DMS114 treated with DMSO at 0.1 percent for 48 hours (cell line): ENCODE data around the gene EFNA2.

Source experiments
- DNase-seq: peaks from one replicate; lab custom pipeline; 2025; ENCODE audit not compliant: unreplicated experiment; lab: John Stamatoyannopoulos, UW

The EFNA2 gene

DNA sequence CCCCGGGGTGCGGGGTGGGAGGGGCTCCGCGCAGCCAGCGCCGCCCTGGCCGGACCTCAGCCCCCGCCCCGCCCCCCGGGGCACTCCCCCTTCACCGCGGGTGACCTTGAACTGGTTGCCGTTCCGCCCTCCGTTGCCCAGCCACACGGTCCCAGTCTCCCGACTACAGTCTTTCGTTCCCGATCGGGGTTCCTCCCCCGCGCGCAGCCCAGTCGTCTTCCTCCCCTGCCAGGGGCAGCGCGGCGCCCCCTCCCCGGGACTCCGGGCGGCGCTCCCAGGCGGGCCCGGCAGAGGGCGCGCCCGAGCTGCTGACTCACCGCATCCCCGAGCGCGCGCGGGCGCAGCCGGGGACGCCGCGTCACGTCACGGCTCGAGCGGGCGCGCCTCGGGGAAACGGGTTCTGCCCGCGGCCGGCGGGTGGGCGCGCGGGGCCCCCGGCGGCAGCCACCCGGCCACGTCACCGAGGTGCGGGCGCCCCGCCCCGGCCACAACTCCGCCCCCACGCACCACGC is 36.8 kb upstream of the EFNA2 start:
- DNase-seq, result no peak

DNA sequence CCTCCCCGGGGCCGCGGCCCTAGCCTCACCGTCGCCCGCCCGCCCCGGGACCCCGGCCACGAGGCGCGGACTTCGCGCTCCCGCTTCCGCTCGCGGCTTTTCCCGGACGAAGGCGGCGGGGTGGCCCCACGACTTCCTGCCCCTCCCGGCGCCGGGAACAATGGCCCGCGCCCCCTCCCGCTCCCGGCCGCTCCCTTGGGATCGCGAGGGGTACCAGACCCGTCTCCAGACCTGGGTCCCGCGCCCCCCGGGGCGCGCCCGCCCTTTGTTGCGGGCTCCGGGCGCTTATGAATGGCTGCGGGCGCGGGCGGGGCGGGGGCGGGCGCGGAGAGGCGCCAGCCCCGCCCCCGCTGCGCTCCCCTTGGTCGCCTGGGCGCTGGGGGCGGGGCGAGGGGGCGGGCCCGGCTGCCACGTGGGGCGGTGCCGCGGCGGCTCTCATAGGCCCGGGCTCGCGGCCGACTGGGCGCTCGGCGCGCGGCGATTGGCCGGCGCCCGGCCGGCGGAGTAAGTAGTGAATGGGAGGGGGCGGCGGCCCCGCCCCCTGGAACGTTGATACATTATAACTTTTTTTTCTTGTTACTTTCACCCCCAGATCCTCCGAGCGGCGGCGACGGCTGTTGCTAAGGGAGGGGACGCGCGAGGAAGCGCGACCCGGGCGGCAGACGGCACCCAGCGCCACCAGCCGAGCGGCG is 36.2 kb upstream of the EFNA2 start:
- DNase-seq, result peak; percentile 61

DNA sequence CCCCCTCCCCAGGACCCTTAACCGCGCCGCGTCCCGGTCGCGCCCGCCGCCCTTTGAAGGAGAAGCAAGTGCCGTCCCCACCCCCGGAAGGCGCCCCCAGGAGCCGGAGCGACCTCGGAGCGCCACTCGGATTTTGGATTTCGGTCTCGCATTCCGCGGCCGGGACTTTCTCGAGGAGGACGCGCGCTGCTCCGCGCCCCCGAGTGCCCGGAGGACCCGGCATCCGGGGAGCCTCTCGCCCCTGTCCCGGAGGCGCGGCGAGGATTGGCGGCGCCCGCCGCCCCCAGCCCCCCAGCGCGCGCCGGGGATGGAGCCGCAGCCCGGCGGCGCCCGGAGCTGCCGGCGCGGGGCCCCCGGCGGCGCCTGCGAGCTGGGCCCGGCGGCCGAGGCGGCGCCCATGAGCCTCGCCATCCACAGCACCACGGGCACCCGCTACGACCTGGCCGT is 35.7 kb upstream of the EFNA2 start:
- DNase-seq, result no peak

DNA sequence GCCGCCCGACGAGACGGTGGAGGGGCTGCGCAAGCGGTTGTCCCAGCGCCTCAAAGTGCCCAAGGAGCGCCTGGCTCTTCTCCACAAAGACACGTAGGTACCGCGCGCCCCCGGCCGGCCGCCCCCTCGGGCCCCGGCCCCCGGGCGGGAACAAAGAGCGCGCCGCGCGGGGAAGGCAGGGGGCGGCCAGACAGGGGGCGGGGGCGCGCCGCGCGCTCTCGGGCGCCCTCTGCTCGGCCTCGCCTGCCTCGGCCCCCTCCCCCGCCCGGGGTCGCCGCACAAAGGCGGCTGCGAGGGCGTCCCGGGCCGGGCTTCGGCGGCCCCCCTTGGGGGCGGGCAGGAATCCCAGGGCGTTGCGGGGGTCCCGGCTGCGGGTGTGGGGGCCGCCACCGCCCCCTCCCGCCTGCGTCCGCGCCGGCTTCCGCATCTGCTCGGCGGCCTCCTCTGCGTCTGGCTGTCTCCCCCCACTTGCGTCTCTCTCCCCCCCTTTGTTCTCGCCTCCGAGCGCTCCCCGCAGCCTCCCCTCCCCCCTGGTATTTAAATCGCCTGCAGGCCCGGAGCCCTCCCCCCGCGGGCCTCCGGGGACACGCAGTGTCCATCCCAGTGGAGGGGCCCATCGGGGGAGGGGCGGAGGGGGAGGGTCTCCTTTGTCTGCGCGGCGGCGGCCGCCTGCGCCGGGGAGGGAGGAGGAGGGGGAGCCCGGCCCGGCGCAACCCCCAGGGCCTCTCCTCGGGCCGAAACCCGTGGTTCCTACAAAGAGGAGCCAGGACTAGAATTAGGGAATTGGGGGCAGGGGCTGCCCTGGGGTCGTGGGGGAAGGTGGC is 35.0 kb upstream of the EFNA2 start:
- DNase-seq, result no peak

DNA sequence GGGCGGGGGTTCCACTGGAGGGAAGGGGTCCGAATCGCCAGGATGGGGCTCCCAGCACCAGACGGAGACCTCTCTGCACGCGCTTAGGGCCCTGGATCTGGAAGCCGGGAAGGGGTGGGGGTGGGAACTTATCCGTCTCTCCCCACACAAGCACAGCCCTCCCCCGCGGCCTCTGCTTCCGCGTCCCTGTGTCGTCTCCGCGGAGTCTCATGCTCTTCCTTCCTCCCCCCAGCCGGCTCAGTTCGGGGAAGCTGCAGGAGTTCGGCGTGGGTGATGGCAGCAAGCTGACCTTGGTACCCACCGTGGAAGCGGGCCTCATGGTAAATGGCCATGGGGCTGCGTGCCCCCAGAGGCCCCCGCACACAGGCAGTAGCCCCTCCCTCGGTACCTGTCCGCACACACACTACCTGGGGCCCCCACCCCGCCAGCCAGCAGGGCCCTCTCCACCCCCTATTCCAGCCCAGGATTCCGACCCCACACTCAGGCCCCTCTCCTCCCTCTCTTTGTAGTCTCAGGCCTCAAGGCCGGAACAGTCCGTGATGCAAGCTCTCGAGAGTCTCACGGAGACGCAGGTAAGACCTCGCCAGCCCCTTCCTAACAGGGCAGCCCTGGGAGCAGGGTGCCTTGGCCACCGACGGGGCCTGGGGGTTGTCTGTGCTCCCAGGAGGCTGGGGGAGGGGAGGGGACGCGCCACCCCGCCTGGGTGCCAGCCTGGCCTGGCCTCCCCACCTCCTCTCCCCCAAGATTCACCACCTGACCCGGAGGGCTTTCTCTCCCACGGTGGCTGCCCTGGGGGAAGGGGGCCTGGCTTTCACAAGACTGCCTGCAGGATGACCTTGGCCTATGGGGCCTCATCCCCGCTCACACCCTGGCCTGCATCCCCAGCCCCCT is 34.1 kb upstream of the EFNA2 start:
- no peak for DNase-seq

DNA sequence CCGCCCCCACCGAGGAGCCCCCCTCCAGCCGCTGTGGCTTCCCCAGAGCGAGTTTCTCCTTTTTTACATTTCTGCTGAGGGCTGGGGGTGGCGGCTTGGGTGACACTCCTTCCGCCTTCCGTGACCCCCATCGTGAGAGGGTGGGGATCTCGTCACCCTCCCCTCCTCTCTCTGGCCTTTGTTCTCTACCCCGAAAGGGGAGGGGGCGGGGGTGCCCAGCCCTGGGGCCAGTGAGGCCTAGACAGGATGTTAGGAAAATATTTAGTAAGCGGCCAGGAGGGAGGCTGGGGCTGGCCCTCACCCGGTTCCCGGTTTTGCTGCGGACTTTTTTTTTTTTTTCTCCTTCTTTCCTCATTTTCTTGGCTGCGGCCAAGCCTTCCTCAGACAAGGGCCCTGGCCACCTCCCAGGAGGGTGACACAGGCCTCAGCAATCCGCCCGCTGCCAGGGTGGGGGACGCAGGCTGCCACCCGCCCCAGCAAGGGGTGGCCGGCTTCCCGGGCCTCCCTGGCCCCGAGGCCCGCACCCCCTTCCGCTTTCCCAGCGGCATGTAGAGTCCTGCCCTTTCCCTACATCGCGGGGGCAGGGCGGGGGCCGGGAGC is 33.4 kb upstream of the EFNA2 start:
- DNase-seq, result no peak

DNA sequence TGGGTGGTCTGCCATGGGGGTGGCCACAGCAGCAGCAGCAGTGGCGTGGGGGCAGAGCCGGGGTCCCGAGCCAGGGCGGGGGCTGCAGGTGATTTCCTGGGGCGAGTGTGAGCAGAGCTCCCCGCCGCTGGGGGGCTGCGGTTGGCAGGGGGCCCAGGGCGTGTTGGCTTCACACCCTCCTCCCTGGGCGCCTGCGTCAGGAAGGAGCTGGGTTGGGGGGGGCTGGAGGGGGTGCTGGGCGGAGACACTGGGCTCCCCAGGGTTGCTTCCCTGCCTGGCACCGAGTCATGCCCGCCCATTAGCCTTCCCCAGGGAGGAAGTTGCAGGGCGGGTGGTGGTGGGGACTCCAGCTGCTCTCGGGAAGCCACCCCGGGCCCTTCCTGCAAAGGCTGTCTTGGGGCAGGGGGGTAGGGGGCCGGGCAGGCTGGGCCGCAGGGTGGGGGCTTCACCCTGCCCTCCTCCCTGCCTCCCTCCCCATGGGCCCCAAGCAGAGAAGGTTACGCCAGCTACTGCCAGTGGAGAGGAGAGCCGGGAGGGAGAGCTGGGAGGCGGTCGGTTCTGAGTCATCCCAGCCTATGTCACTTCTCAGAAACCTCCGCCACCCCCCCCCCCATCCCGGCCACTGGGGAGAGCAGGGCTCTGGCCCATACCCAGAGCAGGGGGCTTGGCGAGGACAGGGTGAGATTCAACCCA is 32.7 kb upstream of the EFNA2 start:
- DNase-seq, result no peak

DNA sequence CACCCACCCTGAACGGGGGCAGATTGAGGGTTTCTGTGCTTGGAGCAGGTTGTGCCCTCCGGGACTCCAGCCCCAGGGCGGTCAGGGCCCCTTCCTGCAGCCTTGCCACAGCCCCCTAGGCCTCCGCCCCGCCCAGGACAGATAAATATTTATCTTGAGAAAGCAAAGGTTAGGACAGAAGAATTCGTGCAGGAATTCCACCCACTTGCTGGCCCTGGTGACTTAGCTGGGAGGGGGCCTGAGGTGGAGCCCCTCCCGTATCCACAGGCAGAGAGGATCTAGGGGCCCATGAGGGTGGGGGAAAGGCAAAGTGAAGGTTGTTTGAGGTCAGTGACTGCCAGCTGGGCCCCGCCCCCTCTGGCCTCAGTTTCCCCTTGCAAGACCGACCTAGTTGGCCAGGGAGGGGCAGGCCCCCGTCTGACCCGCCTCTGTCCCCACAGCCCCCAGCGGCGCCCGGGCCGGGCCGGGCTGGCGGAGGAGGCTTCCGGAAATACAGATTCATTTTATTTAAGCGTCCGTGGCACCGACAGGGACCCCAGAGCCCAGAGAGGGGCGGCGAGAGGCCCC is 32.1 kb upstream of the EFNA2 start:
- DNase-seq, result no peak

DNA sequence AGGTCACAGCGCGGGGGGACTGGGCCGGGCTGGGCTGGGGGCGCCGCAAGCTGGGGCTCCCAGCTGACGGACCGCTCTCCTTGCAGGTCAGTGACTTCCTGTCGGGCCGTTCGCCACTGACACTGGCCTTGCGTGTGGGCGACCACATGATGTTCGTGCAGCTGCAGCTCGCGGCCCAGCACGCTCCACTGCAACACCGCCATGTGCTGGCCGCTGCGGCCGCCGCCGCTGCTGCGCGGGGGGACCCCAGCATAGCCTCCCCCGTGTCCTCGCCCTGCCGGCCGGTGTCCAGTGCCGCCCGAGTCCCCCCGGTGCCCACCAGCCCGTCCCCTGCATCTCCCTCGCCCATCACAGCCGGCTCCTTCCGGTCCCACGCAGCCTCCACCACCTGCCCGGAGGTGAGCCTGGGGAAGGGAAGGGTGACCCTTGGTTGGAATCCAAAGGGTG is 31.6 kb upstream of the EFNA2 start:
- no peak for DNase-seq

DNA sequence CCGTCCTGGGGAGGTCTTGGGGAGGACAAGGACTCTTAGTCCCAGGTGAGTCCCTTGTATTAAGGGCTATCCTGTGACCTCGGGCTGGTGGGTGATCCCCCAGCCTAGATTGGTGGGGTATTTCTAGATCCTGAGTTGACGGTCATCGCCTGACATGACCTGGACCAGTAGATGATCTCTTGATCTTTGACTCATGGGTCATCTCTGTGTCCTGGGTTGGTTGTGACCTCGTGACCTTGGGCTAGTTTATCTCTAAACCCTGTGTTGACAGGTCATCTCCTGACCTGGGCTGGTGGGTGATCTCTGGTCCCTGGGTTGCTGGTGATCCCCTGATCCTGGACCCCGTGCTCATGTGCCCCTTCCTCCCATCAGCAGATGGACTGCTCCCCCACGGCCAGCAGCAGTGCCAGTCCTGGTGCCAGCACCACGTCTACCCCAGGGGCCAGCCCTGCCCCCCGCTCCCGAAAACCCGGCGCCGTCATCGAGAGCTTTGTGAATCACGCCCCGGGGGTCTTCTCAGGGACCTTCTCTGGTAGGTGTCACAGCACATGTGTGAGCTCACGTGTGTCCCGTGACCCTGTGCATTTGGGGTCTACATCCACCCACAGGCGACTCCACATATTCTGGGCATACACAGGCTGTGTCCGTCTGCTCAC is 31.0 kb upstream of the EFNA2 start:
- no peak for DNase-seq

DNA sequence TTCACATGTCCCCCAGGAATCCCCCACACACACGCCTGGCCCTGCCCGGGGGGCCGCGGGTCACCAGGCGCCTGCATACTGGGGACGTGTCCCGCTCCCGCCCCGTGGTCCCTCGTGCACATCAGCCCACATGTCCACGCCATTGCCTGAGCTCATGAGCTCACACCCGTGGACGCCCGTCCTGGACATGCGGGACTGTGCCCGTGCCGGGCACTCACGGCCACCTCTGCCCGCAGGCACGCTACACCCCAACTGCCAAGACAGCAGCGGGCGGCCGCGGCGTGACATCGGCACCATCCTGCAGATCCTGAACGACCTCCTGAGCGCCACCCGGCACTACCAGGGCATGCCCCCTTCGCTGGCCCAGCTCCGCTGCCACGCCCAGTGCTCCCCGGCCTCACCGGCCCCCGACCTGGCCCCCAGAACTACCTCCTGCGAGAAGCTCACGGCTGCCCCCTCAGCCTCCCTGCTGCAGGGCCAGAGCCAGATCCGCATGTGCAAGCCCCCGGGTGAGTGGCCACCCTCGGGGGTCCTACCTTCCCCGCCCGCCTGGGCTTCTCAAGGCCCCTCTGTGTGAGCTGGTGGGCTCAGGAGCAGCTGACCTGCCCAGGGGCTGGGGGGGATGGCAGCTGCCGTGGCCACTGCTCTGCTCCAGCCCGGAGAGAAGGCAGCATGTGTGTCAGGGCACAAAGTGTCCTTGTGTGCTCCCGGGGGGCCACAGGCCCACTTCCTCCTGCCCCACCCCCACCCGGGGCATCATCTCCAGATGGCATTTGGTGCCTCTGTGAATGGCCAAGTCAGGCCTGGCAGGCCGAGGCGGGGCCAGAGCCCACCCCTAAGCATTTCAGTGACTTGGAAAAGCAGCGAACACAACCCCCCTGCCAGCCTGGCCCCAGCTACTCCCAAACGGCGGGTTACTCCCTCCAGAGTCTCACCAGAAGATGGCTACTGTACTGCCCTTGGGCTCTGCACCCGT is 30.2 kb upstream of the EFNA2 start:
- no peak for DNase-seq

DNA sequence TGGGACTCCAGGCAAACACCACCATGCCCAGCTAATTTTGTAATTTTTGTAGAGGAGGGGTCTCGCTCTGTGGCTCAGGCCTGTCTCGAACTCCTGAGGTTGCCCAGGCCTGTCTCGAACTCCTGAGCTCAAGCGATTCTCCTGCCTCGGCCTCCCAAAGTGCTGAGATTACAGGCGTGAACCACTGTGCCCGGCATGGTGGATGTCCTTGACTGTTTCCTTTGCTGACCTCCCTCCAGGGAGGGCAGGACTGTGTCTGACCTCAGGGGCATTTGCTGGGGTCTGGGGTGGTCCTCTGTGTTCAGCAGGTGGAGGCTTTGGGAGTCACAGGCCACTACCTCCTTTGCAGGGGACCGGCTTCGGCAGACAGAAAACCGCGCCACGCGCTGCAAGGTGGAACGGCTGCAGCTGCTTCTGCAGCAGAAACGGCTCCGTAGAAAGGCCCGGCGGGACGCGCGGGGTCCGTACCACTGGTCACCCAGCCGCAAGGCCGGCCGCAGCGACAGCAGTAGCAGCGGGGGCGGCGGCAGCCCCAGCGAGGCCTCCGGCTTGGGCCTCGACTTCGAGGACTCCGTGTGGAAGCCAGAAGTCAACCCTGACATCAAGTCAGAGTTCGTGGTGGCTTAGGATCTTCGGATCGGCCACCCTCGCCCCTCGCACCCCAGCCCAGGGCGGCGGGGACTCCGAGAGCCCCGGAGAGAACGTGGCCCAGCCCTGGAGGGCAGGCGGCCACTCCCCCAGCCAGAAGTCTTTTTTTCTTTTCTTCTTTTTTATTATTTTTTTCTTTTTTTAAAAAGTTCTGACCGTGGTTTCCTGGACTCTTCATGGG is 28.8 kb upstream of the EFNA2 start:
- no peak for DNase-seq

DNA sequence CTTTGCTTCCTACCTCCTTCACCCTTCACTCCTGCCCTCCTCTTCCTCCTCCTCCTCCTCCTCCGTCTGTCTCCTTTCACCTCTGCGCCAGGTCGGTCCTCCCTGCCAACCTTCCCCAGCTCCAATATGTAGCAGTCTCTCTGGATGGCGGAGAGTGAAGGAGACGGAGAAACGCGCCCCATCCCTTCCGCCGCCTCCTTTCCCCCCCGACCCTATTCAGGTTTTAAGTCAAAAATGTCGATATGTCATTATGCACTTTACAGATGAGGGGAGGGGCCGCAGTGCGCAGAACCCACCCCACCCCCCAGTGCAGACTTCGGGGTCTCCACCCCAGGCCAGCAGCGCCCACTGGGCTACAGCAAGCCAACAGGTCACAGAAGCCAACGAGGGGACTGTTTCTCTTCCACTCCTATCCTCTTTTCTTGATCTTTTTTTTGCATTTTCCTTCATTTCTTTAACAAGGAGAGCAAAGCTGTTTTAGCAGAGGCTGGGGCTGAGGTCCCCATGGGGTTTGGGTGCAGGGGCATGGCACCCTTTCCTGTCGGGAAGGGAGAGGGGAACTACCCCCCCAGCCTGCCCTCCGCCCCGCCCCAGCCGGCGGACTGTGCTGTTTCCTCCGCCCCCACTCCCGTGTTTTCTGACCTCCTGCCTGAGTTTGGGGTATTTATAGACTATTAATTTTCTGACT is 28.1 kb upstream of the EFNA2 start:
- no peak for DNase-seq

DNA sequence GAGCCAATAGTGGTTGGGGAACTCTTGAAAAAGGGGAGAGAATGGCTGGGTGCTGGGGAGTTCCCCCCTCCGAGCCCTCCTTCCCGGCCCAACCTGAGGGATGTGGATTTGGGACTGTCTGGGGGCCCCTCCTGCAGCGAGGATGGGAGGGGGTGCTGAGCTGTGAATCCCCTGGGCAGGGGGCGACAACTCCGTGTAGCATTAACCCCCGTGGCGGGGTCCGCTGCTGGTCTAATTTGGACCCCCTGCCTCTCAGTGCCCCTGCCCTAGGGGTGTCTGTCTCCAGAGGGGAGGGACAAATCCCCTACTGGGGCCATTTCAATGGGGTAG is 27.5 kb upstream of the EFNA2 start:
- no peak for DNase-seq

DNA sequence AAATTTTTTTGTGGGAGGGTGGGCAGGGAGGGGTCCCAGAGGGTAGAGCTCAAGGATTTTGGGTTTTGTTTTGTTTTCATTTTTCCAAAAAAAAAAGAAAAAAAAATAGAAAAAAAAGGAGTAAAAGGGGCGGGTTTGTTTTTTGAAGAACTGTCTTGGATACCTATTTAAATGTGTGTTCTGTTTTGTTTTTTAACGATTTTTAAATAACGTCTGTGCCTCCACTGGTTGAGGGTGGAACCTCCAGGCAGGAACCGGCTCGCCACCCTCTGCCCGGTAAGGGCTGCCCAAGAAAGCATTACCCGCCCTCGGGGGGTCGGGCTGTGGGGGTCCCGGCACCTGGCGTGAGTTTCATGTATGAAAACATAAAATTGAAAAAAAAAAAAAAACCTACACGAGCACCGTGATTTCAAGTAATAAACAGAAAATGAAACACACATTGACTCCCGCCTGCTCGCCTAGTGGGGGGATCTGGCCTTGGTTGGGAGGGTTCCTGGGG is 26.9 kb upstream of the EFNA2 start:
- no peak for DNase-seq

DNA sequence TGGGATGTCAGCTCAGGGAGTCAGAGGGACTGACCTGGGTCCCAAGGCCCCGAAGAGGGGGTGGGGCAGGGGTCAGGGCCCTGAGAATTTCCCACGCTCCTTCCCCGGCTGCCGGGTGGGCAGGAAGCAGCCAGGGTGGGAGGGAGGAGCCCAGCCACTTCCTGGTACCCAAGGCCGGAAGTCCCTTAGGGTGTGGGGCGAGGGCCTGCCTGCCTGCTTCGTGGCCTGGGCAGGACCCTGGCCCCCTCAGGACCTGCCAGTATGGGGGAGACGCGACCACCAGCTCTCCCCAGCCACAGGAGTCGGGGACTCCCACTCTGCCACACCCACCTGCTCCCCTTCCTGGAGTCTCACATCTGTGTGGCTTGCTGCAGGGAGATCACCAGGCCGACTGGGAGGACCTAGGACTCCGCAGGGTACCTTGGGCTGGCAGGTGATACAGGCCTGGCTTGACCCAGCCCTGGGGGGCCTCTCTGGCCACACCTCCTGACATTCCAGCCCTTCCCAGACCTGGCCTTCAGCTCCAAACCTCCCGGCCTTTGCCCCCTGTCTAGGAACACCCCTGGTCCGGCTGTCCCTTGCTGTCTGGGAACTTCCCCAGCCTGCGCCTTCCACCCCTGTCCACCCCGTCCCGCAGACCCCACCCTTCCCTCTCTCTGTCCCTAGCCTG is 26.3 kb upstream of the EFNA2 start:
- DNase-seq, result no peak
